ENCODE results near the gene IBA57.

GRCh38 chr1:228152097-228152917 lies 13.3 kb upstream of the IBA57 start:
- no peak for TF ChIP-seq POLR2A (IDR thresholded peaks at IDR 0.05)
- TF ChIP-seq CTCF (IDR thresholded peaks at IDR 0.05) = no peak
